ENCODE measurements around the gene SGTA. TPM values are rescaled to one million over a fixed set of nuclear protein-coding genes. Genes with fewer than 3 reads are reported as not detected.

The SGTA gene
- total RNA-seq, 1 experiment from 2014 or later: 109 TPM

GRCh38 chr19:2716275-2716650, 66.8 kb downstream of the SGTA start:
- peaks cover 11% of the 10 kb centered on the region; the same call in 1 of the 2 replicates for H3K79me2 ChIP-seq (ENCODE audit: insufficient read depth, low read length)
- intact Hi-C loops (cut with micrococcal nuclease): no loop called here
- ChIA-PET POLR2A (no interaction called here), RAD21 (ENCODE audit: low non-redundant PET in 1 of 2, low total read pairs in 2 of 2, uncharacterized antibody in 2 of 2, unreplicated experiment in 2 of 2) (no interaction called here), CTCF (no interaction called here)
- no peak overlapping the region for H2AFZ ChIP-seq (ENCODE audit: low read depth, low read length, poor library complexity, severe bottlenecking)
- no peaks in the 10 kb centered on the region for H4K20me1 ChIP-seq (ENCODE audit: insufficient read depth)
- peaks cover 10 to 11% of the 10 kb centered on the region in 2 experiments; a peak in 3 of 4 replicates for H3K9me3 ChIP-seq (ENCODE audit: control insufficient read depth in 1 of 2, insufficient read depth in 1 of 2, low read depth in 1 of 2, low read length in 2 of 2)
- H3K27ac ChIP-seq (ENCODE audit: low read depth, low read length): no peak overlapping the region
- no peak for ATAC-seq
- H3K4me3 ChIP-seq (replicated peaks in 1 of 2; ENCODE audit: low read depth in 1 of 2, low read length in 2 of 2): no peak overlapping the region
- no peaks in the 10 kb centered on the region for H3K27me3 ChIP-seq (ENCODE audit: insufficient read depth, low read length)
- no TSS peak for BruUV-seq (replicated peaks)
- TF ChIP-seq REST (IDR thresholded peaks at IDR 0.05; ENCODE audit: low read depth) (no peak), ZFX (IDR thresholded peaks at IDR 0.05) (no peak), EZH2 (IDR thresholded peaks at IDR 0.05) (no peak), SP1 (IDR thresholded peaks at IDR 0.05; ENCODE audit: low read depth) (no peak), TCF7L2 (IDR thresholded peaks at IDR 0.05; ENCODE audit: borderline replicate concordance, extremely low read depth, insufficient read depth, insufficient read length) (no peak), POLR2A (IDR thresholded peaks at IDR 0.05; ENCODE audit: borderline replicate concordance, extremely low read depth, insufficient read depth, insufficient read length) (no peak), FOSL1 (IDR thresholded peaks at IDR 0.05; ENCODE audit: low read depth) (no peak), POLR2AphosphoS5 (IDR thresholded peaks at IDR 0.05; ENCODE audit: low read depth, low read length) (no peak), ZBTB33 (IDR thresholded peaks at IDR 0.05; ENCODE audit: extremely low read depth, insufficient replicate concordance, low read length) (no peak), SIN3A (IDR thresholded peaks at IDR 0.05; ENCODE audit: low read depth) (no peak), RAD21 (IDR thresholded peaks at IDR 0.05; ENCODE audit: low read depth) (no peak), EGR1 (IDR thresholded peaks at IDR 0.05; ENCODE audit: low read depth) (no peak), YY1 (IDR thresholded peaks at IDR 0.05; ENCODE audit: extremely low read depth, insufficient replicate concordance, low read depth, low read length) (no peak), ZNF274 (IDR thresholded peaks at IDR 0.05; ENCODE audit: low read depth, low read length) (no peak), CBX3 (IDR thresholded peaks at IDR 0.05; ENCODE audit: low read depth) (no peak)
- H3K4me2 ChIP-seq (ENCODE audit: low read length): no peak overlapping the region
- peaks cover 0 to 12% of the 10 kb centered on the region in 2 experiments; a peak in 1 of 4 replicates for H3K4me1 ChIP-seq (ENCODE audit: control insufficient read depth in 1 of 2, insufficient read depth in 2 of 2, low read length in 2 of 2)
- peaks cover 0 to 5% of the 10 kb centered on the region in 2 experiments; a peak in 2 of 4 replicates for H3K36me3 ChIP-seq (ENCODE audit: control insufficient read depth in 1 of 2, insufficient read depth in 2 of 2, low read length in 2 of 2)
- H3K9me2 ChIP-seq (ENCODE audit: insufficient read depth): no peaks in the 10 kb centered on the region
- DNase-seq (ENCODE audit: low read depth, low spot score): no peak
- H3K9ac ChIP-seq (ENCODE audit: low read length): no peak overlapping the region

All from HCT116 (cell line).